ENCODE results near the gene SEPTIN7. TPM values are rescaled to one million over a fixed set of nuclear protein-coding genes. Genes with fewer than 3 reads are reported as not detected.

Gene SEPTIN7
- total RNA-seq, 1 experiment from 2014 or later = 295 TPM

GRCh38 chr7:35816514-35816913 lies 15.7 kb downstream of the SEPTIN7 start:
- Histone ChIP-seq H3K27ac (ENCODE audit: low read depth, low read length, poor library complexity, severe bottlenecking) (no peak overlapping the region), H3K27me3 (replicated peaks; ENCODE audit: insufficient read depth, low read depth, low read length, poor library complexity) (no peaks in the 10 kb centered on the region), H3K36me3 (ENCODE audit: insufficient read depth, low read length, poor library complexity, severe bottlenecking) (peaks cover 5% of the 10 kb centered on the region), H3K4me3 (ENCODE audit: low read depth, low read length, poor library complexity, severe bottlenecking) (no peak overlapping the region), H3K9me3 (ENCODE audit: low read depth, low read length, poor library complexity, severe bottlenecking) (peaks cover 16% of the 10 kb centered on the region), H3K4me1 (ENCODE audit: insufficient read depth, low read length, poor library complexity, severe bottlenecking) (peaks cover 4% of the 10 kb centered on the region)
- TF ChIP-seq CTCF (conservative IDR thresholded peaks at IDR 0.05; ENCODE audit: low read depth, low read length) (no peak), EZH2 (IDR thresholded peaks at IDR 0.05; ENCODE audit: borderline replicate concordance, low read depth, low read length, poor library complexity, severe bottlenecking) (no peak)
- intact Hi-C loops (cut with micrococcal nuclease; ENCODE audit: unreplicated experiment) = no loop called here
- DNase-seq (ENCODE audit: low spot score) = no peak
- ChIA-PET POLR2A (ENCODE audit: low non-redundant PET) (no interaction called here), CTCF (no interaction called here)
- BruUV-seq (replicated peaks) = no TSS peak

GRCh38 chr7:35817181-35817580 lies 16.3 kb downstream of the SEPTIN7 start:
- DNase-seq (ENCODE audit: low spot score) = no peak
- CTCF ChIA-PET = no interaction called here
- H3K27ac ChIP-seq (ENCODE audit: low read depth, low read length, poor library complexity, severe bottlenecking) = no peak overlapping the region
- POLR2A ChIA-PET (ENCODE audit: low non-redundant PET) = no interaction called here
- peaks cover 5% of the 10 kb centered on the region for H3K36me3 ChIP-seq (ENCODE audit: insufficient read depth, low read length, poor library complexity, severe bottlenecking)
- no peak for TF ChIP-seq CTCF (conservative IDR thresholded peaks at IDR 0.05; ENCODE audit: low read depth, low read length)
- TF ChIP-seq EZH2 (IDR thresholded peaks at IDR 0.05; ENCODE audit: borderline replicate concordance, low read depth, low read length, poor library complexity, severe bottlenecking) = no peak
- no peaks in the 10 kb centered on the region for H3K27me3 ChIP-seq (replicated peaks; ENCODE audit: insufficient read depth, low read depth, low read length, poor library complexity)
- peaks cover 4% of the 10 kb centered on the region for H3K4me1 ChIP-seq (ENCODE audit: insufficient read depth, low read length, poor library complexity, severe bottlenecking)
- intact Hi-C loops (cut with micrococcal nuclease; ENCODE audit: unreplicated experiment) = no loop called here
- peaks cover 17% of the 10 kb centered on the region for H3K9me3 ChIP-seq (ENCODE audit: low read depth, low read length, poor library complexity, severe bottlenecking)
- H3K4me3 ChIP-seq (ENCODE audit: low read depth, low read length, poor library complexity, severe bottlenecking) = no peak overlapping the region
- no TSS peak for BruUV-seq (replicated peaks)

GRCh38 chr7:35817930-35818329 lies 17.1 kb downstream of the SEPTIN7 start:
- Histone ChIP-seq H3K4me3 (ENCODE audit: low read depth, low read length, poor library complexity, severe bottlenecking) (no peak overlapping the region), H3K27ac (ENCODE audit: low read depth, low read length, poor library complexity, severe bottlenecking) (no peak overlapping the region), H3K36me3 (ENCODE audit: insufficient read depth, low read length, poor library complexity, severe bottlenecking) (peaks cover 5% of the 10 kb centered on the region), H3K4me1 (ENCODE audit: insufficient read depth, low read length, poor library complexity, severe bottlenecking) (peaks cover 4% of the 10 kb centered on the region), H3K27me3 (replicated peaks; ENCODE audit: insufficient read depth, low read depth, low read length, poor library complexity) (no peaks in the 10 kb centered on the region), H3K9me3 (ENCODE audit: low read depth, low read length, poor library complexity, severe bottlenecking) (peaks cover 17% of the 10 kb centered on the region)
- CTCF ChIA-PET = no interaction called here
- no peak for DNase-seq (ENCODE audit: low spot score)
- intact Hi-C loops (cut with micrococcal nuclease; ENCODE audit: unreplicated experiment) = no loop called here
- no TSS peak for BruUV-seq (replicated peaks)
- POLR2A ChIA-PET (ENCODE audit: low non-redundant PET) = no interaction called here
- no peak for TF ChIP-seq CTCF (conservative IDR thresholded peaks at IDR 0.05; ENCODE audit: low read depth, low read length)

Measured in A673 (cell line).